ENCODE results near the gene TREH.
"Not testable (repeated sequence)": the region's sequence is repeated elsewhere in the genome, so short reads cannot be mapped to it uniquely, and the experiment has no call there.

Gene TREH

DNA sequence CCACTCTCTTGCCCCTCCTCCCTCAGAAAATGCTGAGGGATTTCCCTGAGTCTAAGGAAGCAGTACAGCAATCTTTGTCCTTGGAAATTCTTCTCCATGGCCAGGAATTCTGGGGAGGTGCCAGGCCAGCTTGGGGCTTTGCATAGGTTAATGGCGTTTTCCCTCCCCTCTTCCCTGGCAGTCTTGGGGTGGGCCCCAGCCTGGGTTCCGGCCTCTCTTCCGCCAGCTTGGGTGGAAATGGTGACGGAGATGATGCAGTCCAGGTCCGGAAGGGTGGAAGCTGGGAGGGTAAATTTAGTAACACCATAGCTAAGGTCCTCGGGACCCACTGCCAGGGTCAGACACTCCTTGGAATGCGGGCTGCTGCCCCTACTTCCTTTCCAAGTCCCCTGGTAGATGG lies 67.1 kb downstream of the TREH start:
- Histone ChIP-seq H3K27ac (ENCODE audit: low read length) (no peak overlapping the region), H3K27me3 (ENCODE audit: control insufficient read depth, insufficient read depth, low read length) (peaks cover 32% of the 10 kb centered on the region), H3K9me3 (ENCODE audit: control insufficient read depth, insufficient read depth, low read length) (no peaks in the 10 kb centered on the region), H3K36me3 (ENCODE audit: control insufficient read depth, insufficient read depth, low read length) (no peaks in the 10 kb centered on the region), H3K4me1 (ENCODE audit: control insufficient read depth, insufficient read depth, low read length) (peaks cover 25% of the 10 kb centered on the region), H3K4me3 (ENCODE audit: low read length) (no peak overlapping the region)
- no CpG with 5 or more reads among the region's 7 CpGs for WGBS (ENCODE audit: insufficient coverage, insufficient read length)
- DNase-seq (ENCODE audit: low read depth, low spot score), result no peak

DNA sequence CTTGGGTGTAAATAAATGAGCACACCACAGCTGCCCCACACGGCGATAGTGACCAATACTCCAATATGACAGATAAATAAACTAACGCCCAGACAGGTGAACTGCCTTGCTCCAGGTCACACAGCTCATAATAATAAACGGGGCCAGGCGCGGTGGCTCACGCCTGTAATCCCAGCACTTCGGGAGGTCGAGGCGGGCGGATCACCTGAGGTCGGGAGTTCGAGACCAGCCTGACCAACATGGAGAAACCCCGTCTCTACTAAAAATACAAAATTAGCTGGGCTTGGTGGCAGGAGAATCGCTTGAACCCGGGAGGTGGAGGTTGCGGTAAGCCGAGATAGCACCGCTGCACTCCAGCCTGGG lies 68.0 kb downstream of the TREH start:
- not testable (repeated sequence) for H3K9me3 ChIP-seq (ENCODE audit: control insufficient read depth, insufficient read depth, low read length); H3K36me3 ChIP-seq (ENCODE audit: control insufficient read depth, insufficient read depth, low read length); H3K27ac ChIP-seq (ENCODE audit: low read length); DNase-seq (ENCODE audit: low read depth, low spot score); H3K4me3 ChIP-seq (ENCODE audit: low read length)
- WGBS (ENCODE audit: insufficient coverage, insufficient read length), result no CpG with 5 or more reads among the region's 19 CpGs
- Histone ChIP-seq H3K27me3 (ENCODE audit: control insufficient read depth, insufficient read depth, low read length) (peaks cover 39% of the 10 kb centered on the region), H3K4me1 (ENCODE audit: control insufficient read depth, insufficient read depth, low read length) (peaks cover 26% of the 10 kb centered on the region)

GRCh38 chr11:118610773-118611432 lies 68.5 kb downstream of the TREH start:
- Histone ChIP-seq H3K4me3 (ENCODE audit: low read length) (peak overlapping the region; percentile 7; the same call in 1 of the 2 replicates), H3K4me1 (ENCODE audit: control insufficient read depth, insufficient read depth, low read length) (peaks cover 22% of the 10 kb centered on the region), H3K27me3 (ENCODE audit: control insufficient read depth, insufficient read depth, low read length) (peaks cover 43% of the 10 kb centered on the region), H3K27ac (ENCODE audit: low read length) (no peak overlapping the region), H3K9me3 (ENCODE audit: control insufficient read depth, insufficient read depth, low read length) (no peaks in the 10 kb centered on the region), H3K36me3 (ENCODE audit: control insufficient read depth, insufficient read depth, low read length) (no peaks in the 10 kb centered on the region)
- 100% methylated on average over 2 of the region's 54 CpGs for WGBS (ENCODE audit: insufficient coverage, insufficient read length)
- no peak for DNase-seq (ENCODE audit: low read depth, low spot score)

DNA sequence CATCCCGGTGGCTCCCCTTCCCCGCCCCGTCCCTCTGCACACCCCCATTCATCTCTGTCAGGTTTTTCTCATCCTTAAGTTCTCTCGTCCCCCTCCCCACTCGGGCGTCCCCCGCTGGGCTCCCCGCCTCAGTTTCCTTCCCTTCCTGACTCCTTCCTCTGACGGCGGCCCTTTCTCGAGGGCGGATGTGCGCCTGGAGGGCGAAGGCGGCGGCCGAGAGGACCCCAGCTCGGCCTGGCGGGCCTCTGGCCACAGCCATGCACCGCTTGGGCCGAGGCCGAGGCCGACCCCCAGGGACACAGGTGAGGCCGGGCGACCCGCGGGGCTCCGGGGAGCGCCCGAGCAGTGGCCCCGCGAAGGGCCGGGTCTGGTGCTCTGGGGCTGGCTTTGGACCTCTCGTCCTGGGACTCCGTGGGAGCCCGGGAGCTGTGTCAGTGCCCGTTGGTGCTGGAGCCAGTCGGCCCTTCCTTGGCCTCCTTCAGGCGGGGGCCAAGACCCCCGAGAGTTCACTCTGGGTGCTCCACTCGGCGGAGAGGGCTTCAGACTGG lies 69.2 kb downstream of the TREH start:
- no peak for DNase-seq (ENCODE audit: low read depth, low spot score)
- WGBS (ENCODE audit: insufficient coverage, insufficient read length), result no CpG with 5 or more reads among the region's 42 CpGs
- H3K4me1 ChIP-seq (ENCODE audit: control insufficient read depth, insufficient read depth, low read length), result peaks cover 18% of the 10 kb centered on the region
- no peaks in the 10 kb centered on the region for H3K9me3 ChIP-seq (ENCODE audit: control insufficient read depth, insufficient read depth, low read length)
- peaks cover 48% of the 10 kb centered on the region for H3K27me3 ChIP-seq (ENCODE audit: control insufficient read depth, insufficient read depth, low read length)
- no peaks in the 10 kb centered on the region for H3K36me3 ChIP-seq (ENCODE audit: control insufficient read depth, insufficient read depth, low read length)
- no peak overlapping the region for H3K27ac ChIP-seq (ENCODE audit: low read length)
- peak overlapping the region; percentile 7; the same call in 1 of the 2 replicates for H3K4me3 ChIP-seq (ENCODE audit: low read length)

DNA sequence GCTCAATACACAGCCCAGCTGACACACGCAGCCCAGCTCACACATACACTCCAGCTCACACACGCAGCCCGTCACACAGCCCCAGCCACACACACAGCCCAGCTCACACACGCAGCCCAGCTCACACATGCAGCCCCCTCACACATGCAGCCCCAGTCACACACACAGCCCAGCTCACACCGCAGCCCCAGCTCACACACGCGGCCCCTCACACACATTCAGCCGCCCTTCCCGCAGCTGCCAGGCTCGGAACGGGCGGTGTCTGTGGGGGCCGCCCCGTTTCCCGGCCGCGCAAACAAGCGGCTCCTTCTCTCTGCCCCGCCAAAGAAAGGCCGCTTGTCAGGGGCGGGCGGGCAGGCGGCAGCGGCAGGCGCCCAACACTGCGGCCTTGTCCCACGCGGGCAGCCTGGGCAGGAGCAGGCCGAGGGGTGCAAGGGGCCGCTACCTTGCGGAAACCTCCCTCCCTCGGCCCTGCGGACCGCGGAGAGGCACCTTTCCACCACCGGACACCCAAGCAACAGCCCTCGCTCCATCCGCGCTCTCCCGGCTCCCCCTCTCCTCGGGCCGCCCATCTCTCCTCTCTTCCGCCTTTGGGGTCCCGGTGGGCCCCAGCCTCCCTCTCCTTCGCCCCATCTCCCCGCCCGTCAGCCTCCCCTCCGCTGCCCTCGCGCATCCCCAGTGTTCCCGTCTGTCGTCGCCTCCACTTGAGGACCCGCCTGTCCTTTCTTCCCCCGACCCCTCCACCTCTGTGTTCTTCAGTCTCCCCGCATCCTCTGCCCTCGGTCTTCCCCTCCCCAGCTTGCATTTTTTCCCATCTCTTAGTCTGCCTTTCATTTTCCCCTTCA lies 69.8 kb downstream of the TREH start:
- H3K36me3 ChIP-seq (ENCODE audit: control insufficient read depth, insufficient read depth, low read length), result no peaks in the 10 kb centered on the region
- peaks cover 16% of the 10 kb centered on the region for H3K4me1 ChIP-seq (ENCODE audit: control insufficient read depth, insufficient read depth, low read length)
- no CpG with 5 or more reads among the region's 57 CpGs for WGBS (ENCODE audit: insufficient coverage, insufficient read length)
- peak overlapping the region; percentile 7; the same call in 1 of the 2 replicates for H3K4me3 ChIP-seq (ENCODE audit: low read length)
- no peak for DNase-seq (ENCODE audit: low read depth, low spot score)
- no peak overlapping the region for H3K27ac ChIP-seq (ENCODE audit: low read length)
- H3K27me3 ChIP-seq (ENCODE audit: control insufficient read depth, insufficient read depth, low read length), result peaks cover 53% of the 10 kb centered on the region
- H3K9me3 ChIP-seq (ENCODE audit: control insufficient read depth, insufficient read depth, low read length), result no peaks in the 10 kb centered on the region

- Histone ChIP-seq H3K4me3 (ENCODE audit: low read length) (peak overlapping the region; percentile 6; the same call in 1 of the 2 replicates), H3K4me1 (ENCODE audit: control insufficient read depth, insufficient read depth, low read length) (peaks cover 13% of the 10 kb centered on the region), H3K36me3 (ENCODE audit: control insufficient read depth, insufficient read depth, low read length) (no peaks in the 10 kb centered on the region), H3K9me3 (ENCODE audit: control insufficient read depth, insufficient read depth, low read length) (no peaks in the 10 kb centered on the region), H3K27me3 (ENCODE audit: control insufficient read depth, insufficient read depth, low read length) (peaks cover 56% of the 10 kb centered on the region), H3K27ac (ENCODE audit: low read length) (no peak overlapping the region)
- no peak for DNase-seq (ENCODE audit: low read depth, low spot score)
- WGBS (ENCODE audit: insufficient coverage, insufficient read length), result no CpG with 5 or more reads among the region's 69 CpGs
Measured at GRCh38 chr11:118608360-118609227, 70.9 kb downstream of the TREH start.

- no CpG with 5 or more reads among the region's 72 CpGs for WGBS (ENCODE audit: insufficient coverage, insufficient read length)
- Histone ChIP-seq H3K4me1 (ENCODE audit: control insufficient read depth, insufficient read depth, low read length) (peaks cover 12% of the 10 kb centered on the region), H3K4me3 (ENCODE audit: low read length) (peak within 1 kb of the TSS; percentile 24; the same call in 1 of the 2 replicates), H3K36me3 (ENCODE audit: control insufficient read depth, insufficient read depth, low read length) (no peaks in the 10 kb centered on the region), H3K9me3 (ENCODE audit: control insufficient read depth, insufficient read depth, low read length) (no peaks in the 10 kb centered on the region), H3K27ac (ENCODE audit: low read length) (no peak within 1 kb of the TSS), H3K27me3 (ENCODE audit: control insufficient read depth, insufficient read depth, low read length) (peaks cover 56% of the 10 kb centered on the region)
- DNase-seq (ENCODE audit: low read depth, low spot score), result no peak
Measured at GRCh38 chr11:118607401-118608359, 71.8 kb downstream of the TREH start, which contains the start of gene PHLDB1. Gene PHLDB1, plus strand, starts transcription at chr11:118607615. Its CDS starts 6,222 bp downstream, at chr11:118613837.
